Fibroblast of mammary gland (primary cell): ENCODE results near the gene MTUS2.

Source experiments
- DNase-seq: peaks from one replicate; pipeline ENCODE4 v3.0.0-alpha.2; 2010; ENCODE audit warnings: low read depth
- H3K4me3 ChIP-seq: 2 replicates; pipeline ENCODE4 v1.5.1; 2011; ENCODE audit warnings: low read depth, mild to moderate bottlenecking, low read length, moderate library complexity; ENCODE audit not compliant: control insufficient read depth
- TF ChIP-seq, protein P1 (sequence below): conservative IDR thresholded peaks from 2 replicates; pipeline ENCODE4 v1.5.1; 2011; ENCODE audit warnings: low read depth, low read length, inconsistent platforms; ENCODE audit not compliant: control insufficient read depth, insufficient read depth

MTUS2 gene

DNA sequence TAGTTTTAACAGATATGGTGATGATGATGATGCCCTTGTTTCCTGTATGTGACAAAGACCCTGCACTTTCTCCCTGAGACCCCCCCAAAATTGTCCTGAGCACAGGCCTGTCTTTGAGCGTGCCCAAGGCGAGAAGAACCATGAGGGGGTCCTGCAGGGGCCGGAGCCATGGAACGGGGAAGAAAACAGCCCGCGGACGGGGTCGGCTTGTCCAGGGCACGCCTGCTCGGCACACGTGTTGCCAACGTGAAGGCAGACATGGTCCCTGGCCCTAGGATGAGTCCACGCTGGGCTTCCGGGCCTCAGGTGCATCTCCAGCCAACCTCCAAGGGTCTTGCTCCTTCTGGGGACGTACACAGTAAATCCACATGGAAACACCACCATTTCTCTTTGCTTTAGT lies 684.6 kb downstream of the MTUS2 start:
- no peak overlapping the region for H3K4me3 ChIP-seq
- TF ChIP-seq, protein P1, sequence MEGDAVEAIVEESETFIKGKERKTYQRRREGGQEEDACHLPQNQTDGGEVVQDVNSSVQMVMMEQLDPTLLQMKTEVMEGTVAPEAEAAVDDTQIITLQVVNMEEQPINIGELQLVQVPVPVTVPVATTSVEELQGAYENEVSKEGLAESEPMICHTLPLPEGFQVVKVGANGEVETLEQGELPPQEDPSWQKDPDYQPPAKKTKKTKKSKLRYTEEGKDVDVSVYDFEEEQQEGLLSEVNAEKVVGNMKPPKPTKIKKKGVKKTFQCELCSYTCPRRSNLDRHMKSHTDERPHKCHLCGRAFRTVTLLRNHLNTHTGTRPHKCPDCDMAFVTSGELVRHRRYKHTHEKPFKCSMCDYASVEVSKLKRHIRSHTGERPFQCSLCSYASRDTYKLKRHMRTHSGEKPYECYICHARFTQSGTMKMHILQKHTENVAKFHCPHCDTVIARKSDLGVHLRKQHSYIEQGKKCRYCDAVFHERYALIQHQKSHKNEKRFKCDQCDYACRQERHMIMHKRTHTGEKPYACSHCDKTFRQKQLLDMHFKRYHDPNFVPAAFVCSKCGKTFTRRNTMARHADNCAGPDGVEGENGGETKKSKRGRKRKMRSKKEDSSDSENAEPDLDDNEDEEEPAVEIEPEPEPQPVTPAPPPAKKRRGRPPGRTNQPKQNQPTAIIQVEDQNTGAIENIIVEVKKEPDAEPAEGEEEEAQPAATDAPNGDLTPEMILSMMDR: no peak
- no peak for DNase-seq

DNA sequence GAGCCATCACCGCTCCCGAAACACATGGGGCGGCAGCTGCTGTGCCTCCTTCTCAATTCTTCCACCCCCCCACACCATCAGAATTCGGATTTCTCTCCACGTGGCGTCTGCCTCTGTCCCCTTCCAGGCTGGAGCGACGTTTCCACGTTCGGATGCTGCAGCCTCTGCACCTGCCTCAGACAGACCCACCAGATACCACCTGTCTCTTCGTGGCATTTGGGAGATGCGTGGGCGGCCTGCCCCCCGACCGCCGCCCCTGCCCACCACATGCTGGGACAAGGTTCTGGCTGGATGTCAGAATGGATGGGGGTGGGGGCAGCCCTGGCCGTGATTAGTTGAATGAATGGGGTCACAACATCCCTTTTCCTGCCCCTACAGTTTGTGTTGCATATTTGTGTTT lies 685.4 kb downstream of the MTUS2 start:
- H3K4me3 ChIP-seq: no peak overlapping the region
- TF ChIP-seq, protein P1: no peak
- DNase-seq: no peak

DNA sequence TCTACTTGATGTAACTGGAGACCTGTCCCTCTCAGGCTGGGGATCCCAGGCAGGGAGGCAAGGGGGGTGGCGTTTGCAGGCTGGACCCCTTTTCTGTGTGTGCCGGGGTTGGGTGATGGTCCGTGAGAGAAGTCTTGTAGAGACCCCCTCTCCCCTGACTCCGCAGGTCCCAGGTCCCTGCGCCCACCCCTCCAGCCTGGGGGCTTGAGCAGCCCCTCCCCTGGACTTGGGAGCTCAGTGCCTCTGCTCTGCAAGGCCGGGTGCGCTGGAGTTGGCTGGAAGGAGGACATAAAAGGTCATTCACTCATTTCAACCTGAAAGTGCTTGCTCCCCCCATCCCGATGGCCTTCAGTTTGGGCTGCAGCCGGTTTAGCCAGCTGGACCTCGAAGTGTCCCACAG lies 685.8 kb downstream of the MTUS2 start:
- no peak for DNase-seq
- H3K4me3 ChIP-seq: no peak overlapping the region
- TF ChIP-seq, protein P1: no peak

DNA sequence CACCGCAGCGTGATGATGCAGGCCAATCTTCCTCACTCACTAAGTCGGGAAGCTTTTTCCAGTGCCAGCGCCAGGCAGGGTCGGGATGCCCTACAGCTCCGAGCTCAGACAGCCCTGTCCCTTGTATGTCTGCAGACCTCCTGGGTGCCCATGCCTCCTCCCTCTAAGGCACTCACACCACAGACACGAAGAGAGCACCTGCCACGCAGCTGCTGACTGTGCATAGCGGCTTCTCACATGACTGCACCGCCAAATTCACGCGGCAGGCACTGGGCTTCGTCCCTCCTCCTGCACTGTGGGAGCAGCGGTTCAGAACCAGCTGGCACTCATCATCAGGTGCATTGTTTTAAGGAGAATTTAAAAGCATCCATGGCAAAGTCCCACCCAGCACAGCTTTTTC lies 687.2 kb downstream of the MTUS2 start:
- peak; percentile 26 for DNase-seq
- H3K4me3 ChIP-seq: no peak overlapping the region
- TF ChIP-seq, protein P1: no peak

DNA sequence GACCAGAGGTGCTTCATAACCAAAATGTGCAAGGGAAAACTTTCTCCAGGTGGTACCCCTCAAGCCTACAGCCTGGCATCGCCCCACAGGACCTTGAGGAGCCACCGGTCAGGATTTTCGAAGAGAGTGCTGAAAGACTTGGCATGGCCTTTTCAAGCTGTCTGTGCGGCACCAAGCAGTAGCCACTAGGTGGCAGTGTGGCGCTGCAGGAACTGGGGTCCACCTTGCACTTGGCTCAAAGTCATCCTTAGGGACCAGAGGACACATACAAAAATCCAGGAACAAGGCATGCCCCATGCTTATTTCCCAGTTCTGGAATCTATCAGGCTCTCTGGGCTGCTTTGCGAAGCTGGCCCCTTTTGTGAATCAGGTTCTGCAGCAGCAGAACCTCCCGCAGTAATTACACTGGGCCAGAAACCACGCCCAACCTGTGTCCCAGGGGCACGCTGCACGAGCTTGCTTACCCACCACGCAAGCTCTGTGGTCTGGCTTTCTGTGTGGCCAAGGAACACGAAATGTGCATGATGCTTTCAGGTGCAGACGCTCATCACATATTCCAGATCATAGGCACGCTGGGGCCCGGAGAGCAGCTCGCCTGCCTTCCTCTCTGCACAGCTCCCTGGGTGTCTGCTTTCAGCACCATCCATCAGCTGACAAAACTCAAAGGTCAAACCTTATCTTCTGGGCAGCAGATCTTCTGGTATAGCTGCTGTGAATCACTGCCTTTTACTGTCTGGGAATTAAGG lies 688.2 kb downstream of the MTUS2 start:
- DNase-seq: peak; percentile 84
- TF ChIP-seq, protein P1: peak; percentile 98
- no peak overlapping the region for H3K4me3 ChIP-seq

DNA sequence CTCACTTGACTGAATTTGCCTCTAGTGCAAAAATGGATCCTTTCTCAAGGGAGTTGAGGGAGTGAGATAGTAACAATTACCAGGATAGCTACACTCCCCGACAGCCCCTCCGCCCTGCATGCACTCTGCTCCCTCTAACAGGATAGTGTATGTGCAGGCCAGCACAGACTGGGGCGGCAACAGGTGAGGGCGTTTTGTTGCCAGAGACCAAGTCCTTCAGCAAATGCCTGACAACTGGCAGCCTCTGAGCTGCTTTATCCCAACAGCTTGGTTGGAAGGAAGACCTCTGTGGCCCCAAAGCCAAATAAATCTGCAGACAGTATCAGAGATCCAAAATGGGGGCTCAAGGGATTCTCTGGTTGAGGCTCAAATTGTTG lies 688.7 kb downstream of the MTUS2 start:
- DNase-seq: no peak
- TF ChIP-seq, protein P1: no peak
- no peak overlapping the region for H3K4me3 ChIP-seq

DNA sequence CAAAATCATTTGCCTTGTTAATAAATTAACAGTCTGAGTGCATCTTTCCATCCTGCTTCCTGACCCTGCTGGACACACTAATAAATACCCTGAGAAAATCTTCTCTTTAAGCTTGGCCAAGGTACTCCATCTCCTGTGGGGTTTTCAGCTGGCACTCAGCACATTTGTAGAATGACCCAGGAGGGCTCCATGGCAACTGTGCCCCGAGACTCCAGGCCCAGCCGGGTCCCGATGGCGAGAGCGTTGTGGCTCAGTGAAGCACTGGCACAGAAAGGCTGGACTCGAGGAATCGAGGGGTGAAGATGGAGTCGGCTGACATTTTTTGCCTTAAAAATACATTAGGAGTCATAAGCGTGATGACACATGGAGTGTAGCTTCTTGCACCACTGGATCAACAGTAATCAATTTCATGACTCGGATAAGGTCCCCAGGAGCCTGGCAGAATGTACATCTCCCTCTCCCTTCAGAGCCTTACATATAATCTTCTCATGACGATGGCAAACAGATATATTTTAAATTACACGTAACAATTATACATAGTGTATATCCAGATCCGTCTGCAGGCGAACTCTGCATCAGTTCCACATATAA lies 690.0 kb downstream of the MTUS2 start:
- DNase-seq: peak; percentile 68
- TF ChIP-seq, protein P1: no peak
- H3K4me3 ChIP-seq: no peak overlapping the region
